Endothelial cell of umbilical vein (primary cell): ENCODE measurements around the gene EMP3. TPM values are rescaled to one million over a fixed set of nuclear protein-coding genes. Genes with fewer than 3 reads are reported as not detected.

ENCODE experiments used
- BruUV-seq: library from RNA; stranded (reverse); fragments of 400-500 nt; replicated peaks from 2 replicates; lab custom pipeline; 2021; lab: Mats Ljungman, UMichigan
- CTCF ChIA-PET: fragments of 300-600, 350-600 bp; sonication (Branson Sonifier 250); formaldehyde crosslinking; loops from one replicate; lab custom pipeline; 2021; ENCODE audit warnings: antibody characterized with exemption, inconsistent platforms; lab: Charles Lee
- POLR2A ChIA-PET: fragments of 300-600, 350-600 bp; sonication (Branson Sonifier 250); formaldehyde crosslinking; loops from one replicate; lab custom pipeline; 2021; ENCODE audit warnings: antibody characterized with exemption, inconsistent platforms; lab: Charles Lee
- DNase-seq: peaks from one replicate; pipeline ENCODE4 v3.0.0-alpha.2; 2011; ENCODE audit warnings: low read depth, low spot score
- FAIRE-seq: peaks from 2 replicates; lab custom pipeline; 2011; peaks lifted over from hg19 to GRCh38; lab: Jason Lieb, UNC
- H2AFZ ChIP-seq: 2 replicates; pipeline ENCODE4 v1.6.0; 2012; ENCODE audit warnings: low read depth, low read length, control low read depth, inconsistent platforms
- H3K27ac ChIP-seq: 2 replicates; pipeline ENCODE4 v1.5.1; 2011; ENCODE audit warnings: low read depth, mild to moderate bottlenecking, control low read depth, low read length, moderate library complexity; ENCODE audit not compliant: insufficient read depth
- H3K27me3 ChIP-seq, 2 experiments: 2 replicates each; pipeline versions ENCODE4 v1.6.0 to v1.6.1; 2011; ENCODE audit warnings: low read length in 2 of 2, mixed read lengths in 1 of 2; ENCODE audit not compliant: control insufficient read depth in 2 of 2, insufficient read depth in 2 of 2
- H3K36me3 ChIP-seq, 2 experiments: 2 replicates in 1 of 2; 3 replicates in 1 of 2; pipeline ENCODE4 v1.5.1; 2011; ENCODE audit warnings: low read length in 2 of 2, mild to moderate bottlenecking in 1 of 2, moderate library complexity in 1 of 2; ENCODE audit not compliant: control insufficient read depth in 2 of 2, insufficient read depth in 2 of 2; ENCODE audit errors: extremely low read depth in 1 of 2
- H3K4me1 ChIP-seq: 3 replicates; pipeline ENCODE4 v1.5.1; 2011; ENCODE audit warnings: mild to moderate bottlenecking, low read length; ENCODE audit not compliant: control insufficient read depth, insufficient read depth; ENCODE audit errors: extremely low read depth
- H3K4me2 ChIP-seq: 2 replicates; pipeline ENCODE4 v1.6.1; 2011; ENCODE audit warnings: low read length, control low read depth, mixed read lengths; ENCODE audit not compliant: insufficient read depth
- H3K4me3 ChIP-seq, 3 experiments: fragments of 200-600 bp in 1 of 3; sonication (generic), shearing (Covaris generic) in 1 of 3; replicated peaks in 1 of 3; 2 replicates each; pipeline ENCODE4 v1.5.1; 2011 to 2016; ENCODE audit warnings: control low read depth in 3 of 3, low read length in 3 of 3, mild to moderate bottlenecking in 2 of 3, inconsistent platforms in 1 of 3, low read depth in 1 of 3, moderate library complexity in 1 of 3; ENCODE audit not compliant: insufficient read depth in 1 of 3
- H3K79me2 ChIP-seq: 2 replicates; pipeline ENCODE4 v1.6.0; 2012; ENCODE audit warnings: low read length, inconsistent platforms; ENCODE audit not compliant: control insufficient read depth, insufficient read depth
- H3K9ac ChIP-seq: replicated peaks from 2 replicates; pipeline ENCODE3; 2011; ENCODE audit warnings: low read length, control low read depth; ENCODE audit not compliant: insufficient read depth; ENCODE audit errors: extremely low read depth
- H3K9me1 ChIP-seq: replicated peaks from 3 replicates; pipeline ENCODE4 v1.6.0; 2011; ENCODE audit warnings: mild to moderate bottlenecking, low read length; ENCODE audit not compliant: control insufficient read depth, insufficient read depth; ENCODE audit errors: extremely low read depth
- H3K9me3 ChIP-seq: replicated peaks from 2 replicates; pipeline ENCODE4 v1.5.1; 2012; ENCODE audit warnings: low read length, inconsistent platforms; ENCODE audit not compliant: control insufficient read depth, insufficient read depth
- H4K20me1 ChIP-seq: replicated peaks from 2 replicates; pipeline ENCODE3; 2011; ENCODE audit warnings: mild to moderate bottlenecking, low read length; ENCODE audit not compliant: control insufficient read depth, insufficient read depth; ENCODE audit errors: extremely low read depth
- EZH2 ChIP-seq: IDR thresholded peaks from 2 replicates; pipeline ENCODE4 v1.6.1; 2012; ENCODE audit warnings: borderline replicate concordance, low read depth, mild to moderate bottlenecking, moderate library complexity, low read length, inconsistent platforms; ENCODE audit not compliant: severe bottlenecking
- FOS ChIP-seq: IDR thresholded peaks from 2 replicates; pipeline ENCODE4 v1.6.1; 2011; ENCODE audit warnings: mild to moderate bottlenecking, low read length, moderate library complexity, borderline replicate concordance; ENCODE audit not compliant: insufficient read depth
- GATA2 ChIP-seq: IDR thresholded peaks from 2 replicates; pipeline ENCODE4 v1.7.0; 2011; ENCODE audit warnings: low read depth, mild to moderate bottlenecking, moderate library complexity, mixed read lengths, low read length; ENCODE audit not compliant: insufficient read length, insufficient read depth
- JUN ChIP-seq: IDR thresholded peaks from 2 replicates; pipeline ENCODE4 v1.6.1; 2011; ENCODE audit warnings: borderline replicate concordance, low read depth; ENCODE audit not compliant: insufficient read length, insufficient read depth
- MYC ChIP-seq: IDR thresholded peaks from one replicate; pipeline ENCODE4 v1.6.1; 2011; ENCODE audit warnings: mild to moderate bottlenecking, low read depth, low read length
- POLR2A ChIP-seq: IDR thresholded peaks from 2 replicates; pipeline ENCODE4 v1.6.1; 2012; ENCODE audit warnings: low read depth, mild to moderate bottlenecking, control low read depth, low read length
- POLR2AphosphoS5 ChIP-seq: IDR thresholded peaks from 2 replicates; pipeline ENCODE4 v1.6.1; 2012; ENCODE audit warnings: low read depth, mild to moderate bottlenecking, control low read depth, low read length, moderate library complexity; ENCODE audit not compliant: insufficient read depth
- dilution Hi-C: fragments of 300-500 bp; cut with MboI; formaldehyde crosslinking; loops from one replicate; pipeline ENCODE4 v1.15.0; 2019; ENCODE audit warnings: low sequenced_read_pairs; ENCODE audit not compliant: extremely low pct_ligation_motif_present
- intact Hi-C: fragments of 100-400 bp; cut with micrococcal nuclease; formaldehyde crosslinking; loops from one replicate; pipeline ENCODE4 v1.10.0; 2022
- polyA plus RNA-seq, 4 experiments: library from polyadenylated mRNA; depleted of rRNA in 3 of 4; stranded (reverse) in 3 of 4; unstranded in 1 of 4; fragments of >200 nt; gene quantifications; 2 replicates each; pipeline versions ENCODE4 v1.2.1 to v1.2.3, GENCODE V29; 2011 to 2012; ENCODE audit warnings: missing spikeins in 1 of 4
- total RNA-seq: library from RNA; stranded (reverse); gene quantifications from 2 replicates; pipeline ENCODE4 v1.2.3, GENCODE V29; 2021
- TF ChIP-seq, protein P1 (sequence below): IDR thresholded peaks from 2 replicates; pipeline ENCODE4 v1.6.1; 2011; ENCODE audit not compliant: insufficient read depth, insufficient read length
- TF ChIP-seq, protein P2 (sequence below), 2 donors: IDR thresholded peaks; 1 replicate in 1 of 2; 2 replicates in 1 of 2; pipeline ENCODE4 v1.5.1; 2011; ENCODE audit warnings: low read length in 2 of 2, mild to moderate bottlenecking in 2 of 2, moderate library complexity in 2 of 2, control low read depth in 1 of 2, inconsistent platforms in 1 of 2, low read depth in 1 of 2; ENCODE audit not compliant: insufficient read depth in 1 of 2; ENCODE audit errors: extremely low read depth in 1 of 2

EMP3 gene
- total and polyA plus RNA-seq, 2 donors (not counting 3 experiments of a cell fraction or from before 2014, with no cell fraction given) = 127 to 406 TPM

- no peaks in the 10 kb centered on the region for H3K36me3 ChIP-seq
- no peaks in the 10 kb centered on the region for H3K9me1 ChIP-seq
- no peaks in the 10 kb centered on the region for H3K79me2 ChIP-seq
- no peak overlapping the region for H2AFZ ChIP-seq
- peaks cover 5% of the 10 kb centered on the region for H3K4me1 ChIP-seq
- dilution Hi-C loops = no loop called here
- no peak overlapping the region for H3K4me2 ChIP-seq
- intact Hi-C loops = no loop called here
- DNase-seq (no peak), FAIRE-seq (no peak)
- no peaks in the 10 kb centered on the region for H4K20me1 ChIP-seq
- H3K9ac ChIP-seq = no peak overlapping the region
- ChIA-PET POLR2A (no interaction called here), CTCF (interaction anchor here (0.6 kb wide), 1 partner anchor 282 kb away, joined by 3 read pairs; no protein-coding TSS in a partner anchor)
- no peak overlapping the region for H3K4me3 ChIP-seq
- BruUV-seq = no TSS peak
- H3K9me3 ChIP-seq = no peaks in the 10 kb centered on the region
- H3K27ac ChIP-seq = no peak overlapping the region
- H3K27me3 ChIP-seq = no peaks in the 10 kb centered on the region
- TF ChIP-seq, protein P1, sequence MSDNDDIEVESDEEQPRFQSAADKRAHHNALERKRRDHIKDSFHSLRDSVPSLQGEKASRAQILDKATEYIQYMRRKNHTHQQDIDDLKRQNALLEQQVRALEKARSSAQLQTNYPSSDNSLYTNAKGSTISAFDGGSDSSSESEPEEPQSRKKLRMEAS = no peak
- TF ChIP-seq JUN (no peak), MYC (no peak), GATA2 (no peak), FOS (no peak), POLR2A (no peak), EZH2 (no peak), POLR2AphosphoS5 (no peak)
- TF ChIP-seq, protein P2, sequence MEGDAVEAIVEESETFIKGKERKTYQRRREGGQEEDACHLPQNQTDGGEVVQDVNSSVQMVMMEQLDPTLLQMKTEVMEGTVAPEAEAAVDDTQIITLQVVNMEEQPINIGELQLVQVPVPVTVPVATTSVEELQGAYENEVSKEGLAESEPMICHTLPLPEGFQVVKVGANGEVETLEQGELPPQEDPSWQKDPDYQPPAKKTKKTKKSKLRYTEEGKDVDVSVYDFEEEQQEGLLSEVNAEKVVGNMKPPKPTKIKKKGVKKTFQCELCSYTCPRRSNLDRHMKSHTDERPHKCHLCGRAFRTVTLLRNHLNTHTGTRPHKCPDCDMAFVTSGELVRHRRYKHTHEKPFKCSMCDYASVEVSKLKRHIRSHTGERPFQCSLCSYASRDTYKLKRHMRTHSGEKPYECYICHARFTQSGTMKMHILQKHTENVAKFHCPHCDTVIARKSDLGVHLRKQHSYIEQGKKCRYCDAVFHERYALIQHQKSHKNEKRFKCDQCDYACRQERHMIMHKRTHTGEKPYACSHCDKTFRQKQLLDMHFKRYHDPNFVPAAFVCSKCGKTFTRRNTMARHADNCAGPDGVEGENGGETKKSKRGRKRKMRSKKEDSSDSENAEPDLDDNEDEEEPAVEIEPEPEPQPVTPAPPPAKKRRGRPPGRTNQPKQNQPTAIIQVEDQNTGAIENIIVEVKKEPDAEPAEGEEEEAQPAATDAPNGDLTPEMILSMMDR (IDR thresholded peaks at IDR 0.05; ENCODE audit: extremely low read depth in 1 of 2, insufficient read depth in 1 of 2, low read depth in 1 of 2, low read length in 2 of 2) = no peak
These were observed 33.8 kb downstream of the EMP3 start for GRCh38 chr19:48359123-48359522.
